Skeletal muscle satellite cell (primary cell): ENCODE data around the gene FOXP4.

ENCODE experiments used
- H3K27me3 ChIP-seq: 2 replicates; pipeline ENCODE4 v1.7.0; 2013; ENCODE audit warnings: low read length; ENCODE audit not compliant: control insufficient read depth, insufficient read depth
- H3K36me3 ChIP-seq: 2 replicates; pipeline ENCODE4 v1.7.0; 2013; ENCODE audit warnings: mild to moderate bottlenecking, control low read depth, low read length; ENCODE audit not compliant: insufficient read depth
- H3K4me1 ChIP-seq: 2 replicates; pipeline ENCODE4 v1.7.0; 2013; ENCODE audit warnings: low read length; ENCODE audit not compliant: control insufficient read depth, insufficient read depth
- H3K4me2 ChIP-seq: 2 replicates; pipeline ENCODE4 v1.7.0; 2013; ENCODE audit warnings: mild to moderate bottlenecking, low read length
- H3K4me3 ChIP-seq: 2 replicates; pipeline ENCODE4 v1.7.0; 2013; ENCODE audit warnings: low read length
- H3K9ac ChIP-seq: 2 replicates; pipeline ENCODE4 v1.7.0; 2013; ENCODE audit warnings: mild to moderate bottlenecking, low read depth, low read length, moderate library complexity
- H3K9me3 ChIP-seq: replicated peaks from 2 replicates; pipeline ENCODE4 v1.7.0; 2013; ENCODE audit warnings: mild to moderate bottlenecking, control low read depth, low read length

Gene FOXP4

GRCh38 chr6:41598670-41599014, 52.5 kb downstream of the FOXP4 start:
- Histone ChIP-seq H3K27me3 (no peaks in the 10 kb centered on the region), H3K9me3 (no peaks in the 10 kb centered on the region), H3K9ac (no peak overlapping the region), H3K4me3 (no peak overlapping the region), H3K4me2 (no peak overlapping the region), H3K36me3 (no peaks in the 10 kb centered on the region), H3K4me1 (no peaks in the 10 kb centered on the region)

GRCh38 chr6:41599015-41599851, 53.1 kb downstream of the FOXP4 start:
- Histone ChIP-seq H3K9me3 (no peaks in the 10 kb centered on the region), H3K9ac (no peak overlapping the region)

GRCh38 chr6:41599852-41600445, 53.8 kb downstream of the FOXP4 start:
- Histone ChIP-seq H3K4me3 (no peak overlapping the region), H3K9ac (no peak overlapping the region), H3K4me1 (no peaks in the 10 kb centered on the region), H3K36me3 (no peaks in the 10 kb centered on the region), H3K27me3 (no peaks in the 10 kb centered on the region), H3K4me2 (no peak overlapping the region), H3K9me3 (no peaks in the 10 kb centered on the region)

More at GRCh38 chr6:41599015-41599851, 53.1 kb downstream of the FOXP4 start:
- Histone ChIP-seq H3K4me2 (no peak overlapping the region), H3K36me3 (no peaks in the 10 kb centered on the region), H3K4me1 (no peaks in the 10 kb centered on the region), H3K4me3 (no peak overlapping the region), H3K27me3 (no peaks in the 10 kb centered on the region)

GRCh38 chr6:41600499-41601247, 54.5 kb downstream of the FOXP4 start:
- Histone ChIP-seq H3K4me3 (no peak overlapping the region), H3K4me1 (no peaks in the 10 kb centered on the region), H3K27me3 (no peaks in the 10 kb centered on the region), H3K4me2 (no peak overlapping the region), H3K36me3 (no peaks in the 10 kb centered on the region), H3K9me3 (no peaks in the 10 kb centered on the region), H3K9ac (no peak overlapping the region)

GRCh38 chr6:41601248-41601549, 55.0 kb downstream of the FOXP4 start:
- Histone ChIP-seq H3K4me2 (no peak overlapping the region), H3K4me3 (no peak overlapping the region), H3K36me3 (no peaks in the 10 kb centered on the region), H3K27me3 (no peaks in the 10 kb centered on the region), H3K9ac (no peak overlapping the region), H3K4me1 (no peaks in the 10 kb centered on the region), H3K9me3 (no peaks in the 10 kb centered on the region)

- Histone ChIP-seq H3K4me2 (no peak overlapping the region), H3K4me3 (no peak overlapping the region), H3K9me3 (no peaks in the 10 kb centered on the region), H3K4me1 (no peaks in the 10 kb centered on the region), H3K36me3 (no peaks in the 10 kb centered on the region), H3K9ac (no peak overlapping the region), H3K27me3 (peaks cover 2% of the 10 kb centered on the region)
These were observed 56.2 kb downstream of the FOXP4 start for GRCh38 chr6:41602422-41602743.

- Histone ChIP-seq H3K4me2 (peak overlapping the region; percentile 79), H3K9me3 (no peaks in the 10 kb centered on the region), H3K27me3 (peaks cover 4% of the 10 kb centered on the region), H3K4me3 (peak overlapping the region; percentile 48), H3K4me1 (no peaks in the 10 kb centered on the region), H3K36me3 (no peaks in the 10 kb centered on the region), H3K9ac (no peak overlapping the region)
These were observed 56.9 kb downstream of the FOXP4 start for GRCh38 chr6:41602864-41603608.

- no peaks in the 10 kb centered on the region for H3K9me3 ChIP-seq
- no peaks in the 10 kb centered on the region for H3K4me1 ChIP-seq
- peaks cover 4% of the 10 kb centered on the region for H3K27me3 ChIP-seq
- H3K4me2 ChIP-seq: no peak overlapping the region
- no peaks in the 10 kb centered on the region for H3K36me3 ChIP-seq
- H3K4me3 ChIP-seq: no peak overlapping the region
- no peak overlapping the region for H3K9ac ChIP-seq
These were observed 57.8 kb downstream of the FOXP4 start for GRCh38 chr6:41604006-41604405.

GRCh38 chr6:41605649-41606048, 59.5 kb downstream of the FOXP4 start:
- H3K36me3 ChIP-seq: no peaks in the 10 kb centered on the region
- no peaks in the 10 kb centered on the region for H3K9me3 ChIP-seq
- H3K9ac ChIP-seq: no peak overlapping the region
- H3K4me3 ChIP-seq: no peak overlapping the region
- peaks cover 7% of the 10 kb centered on the region for H3K27me3 ChIP-seq
- H3K4me1 ChIP-seq: no peaks in the 10 kb centered on the region
- no peak overlapping the region for H3K4me2 ChIP-seq

- Histone ChIP-seq H3K27me3 (peaks cover 12% of the 10 kb centered on the region), H3K4me2 (no peak overlapping the region), H3K4me3 (no peak overlapping the region), H3K36me3 (no peaks in the 10 kb centered on the region), H3K9me3 (no peaks in the 10 kb centered on the region), H3K9ac (no peak overlapping the region), H3K4me1 (no peaks in the 10 kb centered on the region)
These were observed 60.9 kb downstream of the FOXP4 start for GRCh38 chr6:41607036-41607435.

- peaks cover 12% of the 10 kb centered on the region for H3K27me3 ChIP-seq
- no peaks in the 10 kb centered on the region for H3K36me3 ChIP-seq
- H3K4me3 ChIP-seq: no peak overlapping the region
- no peak overlapping the region for H3K9ac ChIP-seq
- H3K9me3 ChIP-seq: no peaks in the 10 kb centered on the region
- no peak overlapping the region for H3K4me2 ChIP-seq
- H3K4me1 ChIP-seq: no peaks in the 10 kb centered on the region
These were observed 61.6 kb downstream of the FOXP4 start for GRCh38 chr6:41607736-41608135.
